Glomerular visceral epithelial cell (primary cell): Measurements from ENCODE around the gene IL4R.
"Not testable (repeated sequence)": the region's sequence is repeated elsewhere in the genome, so short reads cannot be mapped to it uniquely, and the experiment has no call there.

Source experiments
- DNase-seq: peaks from one replicate; pipeline ENCODE4 v3.0.0-alpha.2; 2016; ENCODE audit errors: extremely low spot score

The IL4R gene

GRCh38 chr16:27404163-27404823 lies 90.5 kb downstream of the IL4R start:
- DNase-seq = no peak

- no peak for DNase-seq
Measured at GRCh38 chr16:27405546-27406451, 92.0 kb downstream of the IL4R start.

- no peak for DNase-seq
Measured at GRCh38 chr16:27406511-27407128, 92.8 kb downstream of the IL4R start.

GRCh38 chr16:27407133-27407532 lies 93.4 kb downstream of the IL4R start:
- no peak for DNase-seq

GRCh38 chr16:27408012-27408601 lies 94.3 kb downstream of the IL4R start:
- peak; percentile 31 for DNase-seq

GRCh38 chr16:27408602-27409031 lies 94.8 kb downstream of the IL4R start:
- DNase-seq = no peak

- DNase-seq = not testable (repeated sequence)
Measured at GRCh38 chr16:27409958-27410357, 96.2 kb downstream of the IL4R start.

GRCh38 chr16:27410761-27411160 lies 97.0 kb downstream of the IL4R start:
- no peak for DNase-seq

GRCh38 chr16:27413956-27414355 lies 100.2 kb downstream of the IL4R start:
- no peak for DNase-seq
